ENCODE data around the gene STK39.

The STK39 gene

GRCh38 chr2:168241746-168242145 lies 5.6 kb downstream of the STK39 start:
- DNase-seq: no peak

GRCh38 chr2:168241208-168241607 lies 6.2 kb downstream of the STK39 start:
- no peak for DNase-seq

GRCh38 chr2:168239281-168239680 lies 8.1 kb downstream of the STK39 start:
- DNase-seq: no peak

- no peak for DNase-seq
These were observed 9.7 kb downstream of the STK39 start for GRCh38 chr2:168237741-168238140.

- no peak for DNase-seq
These were observed 12.8 kb downstream of the STK39 start for GRCh38 chr2:168234407-168235085.

- no peak for DNase-seq
These were observed 13.5 kb downstream of the STK39 start for GRCh38 chr2:168233726-168234406.

- DNase-seq: no peak
These were observed 14.2 kb downstream of the STK39 start for GRCh38 chr2:168233166-168233565.

GRCh38 chr2:168231609-168232241 lies 15.7 kb downstream of the STK39 start:
- no peak for DNase-seq

GRCh38 chr2:168230389-168230788 lies 17.0 kb downstream of the STK39 start:
- no peak for DNase-seq

GRCh38 chr2:168224346-168224745 lies 23.0 kb downstream of the STK39 start:
- no peak for DNase-seq

GRCh38 chr2:168222088-168222487 lies 25.3 kb downstream of the STK39 start:
- DNase-seq: no peak

- DNase-seq: no peak
These were observed 26.2 kb downstream of the STK39 start for GRCh38 chr2:168220965-168221819.

GRCh38 chr2:168217920-168218319 lies 29.5 kb downstream of the STK39 start:
- DNase-seq: no peak

GRCh38 chr2:168216351-168217005 lies 30.9 kb downstream of the STK39 start:
- no peak for DNase-seq

GRCh38 chr2:168215813-168216212 lies 31.6 kb downstream of the STK39 start:
- no peak for DNase-seq

- DNase-seq: no peak
These were observed 34.5 kb downstream of the STK39 start for GRCh38 chr2:168212866-168213265.

GRCh38 chr2:168212167-168212566 lies 35.2 kb downstream of the STK39 start:
- DNase-seq: no peak

GRCh38 chr2:168211664-168212163 lies 35.7 kb downstream of the STK39 start:
- DNase-seq: no peak

- no peak for DNase-seq
These were observed 36.4 kb downstream of the STK39 start for GRCh38 chr2:168210895-168211570.

- DNase-seq: no peak
These were observed 37.0 kb downstream of the STK39 start for GRCh38 chr2:168210216-168210894.

GRCh38 chr2:168208652-168209051 lies 38.7 kb downstream of the STK39 start:
- no peak for DNase-seq
